WTC11 (cell line): ENCODE measurements around the gene SMOC2. TPM values are rescaled to one million over a fixed set of nuclear protein-coding genes. Genes with fewer than 3 reads are reported as not detected.

Experiments
- ATAC-seq: fragments of 200-7000 bp; cut with Tn5 transposase; 2 replicates; pipeline ENCODE4 v1.10.0; 2021; ENCODE audit warnings: mild to moderate bottlenecking, moderate library complexity
- CTCF ChIA-PET: fragments of 300-600 bp; sonication (Branson Sonifier 250); formaldehyde crosslinking; loops from one replicate; lab custom pipeline; 2021; ENCODE audit warnings: antibody characterized with exemption; lab: Charles Lee
- POLR2A ChIA-PET: fragments of 350-600 bp; sonication (Branson Sonifier 250); formaldehyde crosslinking; loops from one replicate; lab custom pipeline; 2021; ENCODE audit warnings: antibody characterized with exemption; lab: Charles Lee
- DNase-seq: peaks from one replicate; pipeline ENCODE4 v3.0.0; 2021; ENCODE audit warnings: low spot score
- H3K27ac Mint-ChIP-seq: 2 replicates; pipeline ENCODE4 v1.8.0; 2021; ENCODE audit warnings: mixed read lengths
- H3K27me3 Mint-ChIP-seq: 2 replicates; pipeline ENCODE4 v1.8.0; 2021; ENCODE audit warnings: low read depth, mild to moderate bottlenecking, moderate library complexity, mixed read lengths
- H3K36me3 Mint-ChIP-seq: 2 replicates; pipeline ENCODE4 v1.8.0; 2021; ENCODE audit warnings: mixed read lengths
- H3K4me1 Mint-ChIP-seq: 2 replicates; pipeline ENCODE4 v1.8.0; 2022; ENCODE audit warnings: mixed read lengths
- H3K4me3 Mint-ChIP-seq: 2 replicates; pipeline ENCODE4 v1.8.0; 2021; ENCODE audit warnings: mild to moderate bottlenecking, moderate library complexity, mixed read lengths
- H3K9me3 Mint-ChIP-seq: 2 replicates; pipeline ENCODE4 v1.8.0; 2021; ENCODE audit warnings: mixed read lengths
- CBFB ChIP-seq: sonication (generic); formaldehyde crosslinking; IDR thresholded peaks from 2 replicates; pipeline ENCODE4 v1.8.1; 2022; ENCODE audit warnings: mild to moderate bottlenecking, low read depth, missing genetic modification reagents
- FOXJ3 ChIP-seq: sonication (generic); formaldehyde crosslinking; IDR thresholded peaks from 2 replicates; pipeline ENCODE4 v1.9.0; 2021; ENCODE audit warnings: missing genetic modification reagents, mild to moderate bottlenecking, borderline replicate concordance
- KAT7 ChIP-seq: sonication (generic); formaldehyde crosslinking; IDR thresholded peaks from 2 replicates; pipeline ENCODE4 v1.8.1; 2023; ENCODE audit warnings: missing genetic modification reagents, mild to moderate bottlenecking, borderline replicate concordance
- NR1H2 ChIP-seq: sonication (generic); formaldehyde crosslinking; IDR thresholded peaks from 2 replicates; pipeline ENCODE4 v1.9.0; 2021; ENCODE audit warnings: mild to moderate bottlenecking, moderate library complexity, missing genetic modification reagents
- NR3C1 ChIP-seq: sonication (generic); formaldehyde crosslinking; conservative IDR thresholded peaks from 2 replicates; pipeline ENCODE4 v1.8.1; 2023; ENCODE audit warnings: low read depth, mild to moderate bottlenecking, missing genetic modification reagents
- RELA ChIP-seq: sonication (generic); formaldehyde crosslinking; IDR thresholded peaks from 2 replicates; pipeline ENCODE4 v1.8.1; 2022; ENCODE audit warnings: missing genetic modification reagents, mild to moderate bottlenecking, borderline replicate concordance
- TEAD1 ChIP-seq: sonication (generic); formaldehyde crosslinking; IDR thresholded peaks from 2 replicates; pipeline ENCODE4 v1.8.0; 2022; ENCODE audit warnings: mild to moderate bottlenecking, missing genetic modification reagents
- ZNF138 ChIP-seq: sonication (generic); formaldehyde crosslinking; conservative IDR thresholded peaks from 2 replicates; pipeline ENCODE4 v1.8.1; 2022; ENCODE audit warnings: mild to moderate bottlenecking, moderate library complexity, missing genetic modification reagents
- ZNF232 ChIP-seq: sonication (generic); formaldehyde crosslinking; IDR thresholded peaks from 2 replicates; pipeline ENCODE4 v1.8.0; 2022; ENCODE audit warnings: mild to moderate bottlenecking, missing genetic modification reagents
- ZNF317 ChIP-seq: sonication (generic); formaldehyde crosslinking; IDR thresholded peaks from 2 replicates; pipeline ENCODE4 v1.8.1; 2023; ENCODE audit warnings: low read depth, mild to moderate bottlenecking, moderate library complexity, missing genetic modification reagents, borderline replicate concordance
- ZNF423 ChIP-seq: fragments of 250-450 bp; sonication (Bioruptor Pico); IDR thresholded peaks from 2 replicates; pipeline ENCODE4 v2.1.2; 2022; ENCODE audit warnings: mild to moderate bottlenecking, moderate library complexity
- ZNF671 ChIP-seq: fragments of 250-450 bp; sonication (Bioruptor Pico); IDR thresholded peaks from 2 replicates; pipeline ENCODE4 v1.8.0; 2021; ENCODE audit warnings: mild to moderate bottlenecking
- total RNA-seq: library from RNA; stranded (reverse); gene quantifications from 3 replicates; pipeline ENCODE4 v1.2.3, GENCODE V29; 2021
- TF ChIP-seq, protein P1 (sequence below): fragments of 250-450 bp; sonication (Bioruptor Pico); IDR thresholded peaks from 2 replicates; pipeline ENCODE4 v1.9.0; 2021; ENCODE audit warnings: mild to moderate bottlenecking
- TF ChIP-seq, protein P2 (sequence below): sonication (generic); formaldehyde crosslinking; IDR thresholded peaks from 2 replicates; pipeline ENCODE4 v1.8.1; 2023; ENCODE audit warnings: mild to moderate bottlenecking, missing genetic modification reagents, moderate library complexity
- TF ChIP-seq, protein P3 (sequence below): sonication (generic); formaldehyde crosslinking; conservative IDR thresholded peaks from 2 replicates; pipeline ENCODE4 v1.8.1; 2023; ENCODE audit warnings: mild to moderate bottlenecking, low read depth, missing genetic modification reagents, moderate library complexity
- TF ChIP-seq, protein P4 (sequence below): sonication (generic); formaldehyde crosslinking; IDR thresholded peaks from 2 replicates; pipeline ENCODE4 v1.8.0; 2022; ENCODE audit warnings: missing genetic modification reagents
- TF ChIP-seq, protein P5 (sequence below): sonication (generic); formaldehyde crosslinking; IDR thresholded peaks from 2 replicates; pipeline ENCODE4 v1.8.0; 2022; ENCODE audit warnings: mild to moderate bottlenecking, missing genetic modification reagents
- TF ChIP-seq, protein P6 (sequence below): sonication (generic); formaldehyde crosslinking; IDR thresholded peaks from 2 replicates; pipeline ENCODE4 v1.8.1; 2022; ENCODE audit warnings: low read depth, mild to moderate bottlenecking, moderate library complexity, missing genetic modification reagents, borderline replicate concordance
- TF ChIP-seq, protein P7 (sequence below): sonication (generic); formaldehyde crosslinking; IDR thresholded peaks from 2 replicates; pipeline ENCODE4 v1.8.1; 2023; ENCODE audit warnings: mild to moderate bottlenecking, moderate library complexity, missing genetic modification reagents

SMOC2 gene
- total RNA-seq, 1 experiment from 2014 or later, result 3.9 TPM

DNA sequence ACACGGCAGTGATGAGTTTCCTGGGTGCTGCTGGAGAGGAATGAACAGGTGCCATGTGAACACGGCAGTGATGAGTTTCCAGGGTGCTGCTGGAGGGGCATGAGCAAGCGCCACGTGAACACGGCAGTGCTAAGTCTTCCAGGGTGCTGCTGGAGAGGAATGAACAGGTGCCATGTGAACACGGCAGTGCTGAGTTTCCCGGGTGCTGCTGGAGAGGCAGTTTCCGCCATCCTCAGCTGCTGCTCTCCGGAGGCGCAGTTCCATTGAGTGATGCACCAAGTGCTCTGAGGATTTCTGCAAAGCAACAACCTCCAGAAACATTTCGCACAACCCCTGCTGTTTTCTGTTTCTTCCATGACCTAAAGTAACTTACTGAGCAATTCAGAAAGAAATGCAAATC, 155.4 kb downstream of the SMOC2 start:
- ATAC-seq, result no peak
- no peak for DNase-seq

More for the DNA sequence above, 155.4 kb downstream of the SMOC2 start:
- TF ChIP-seq ZNF423 (CRISPR knock-in tag) (no peak), KAT7 (no peak), ZNF232 (CRISPR knock-in tag) (no peak), FOXJ3 (CRISPR knock-in tag) (no peak), CBFB (no peak), TEAD1 (CRISPR knock-in tag) (no peak), NR3C1 (CRISPR knock-in tag) (no peak), ZNF317 (CRISPR knock-in tag) (no peak), ZNF138 (no peak), NR1H2 (CRISPR knock-in tag) (no peak), RELA (no peak), ZNF671 (no peak)
- TF ChIP-seq, protein P1, sequence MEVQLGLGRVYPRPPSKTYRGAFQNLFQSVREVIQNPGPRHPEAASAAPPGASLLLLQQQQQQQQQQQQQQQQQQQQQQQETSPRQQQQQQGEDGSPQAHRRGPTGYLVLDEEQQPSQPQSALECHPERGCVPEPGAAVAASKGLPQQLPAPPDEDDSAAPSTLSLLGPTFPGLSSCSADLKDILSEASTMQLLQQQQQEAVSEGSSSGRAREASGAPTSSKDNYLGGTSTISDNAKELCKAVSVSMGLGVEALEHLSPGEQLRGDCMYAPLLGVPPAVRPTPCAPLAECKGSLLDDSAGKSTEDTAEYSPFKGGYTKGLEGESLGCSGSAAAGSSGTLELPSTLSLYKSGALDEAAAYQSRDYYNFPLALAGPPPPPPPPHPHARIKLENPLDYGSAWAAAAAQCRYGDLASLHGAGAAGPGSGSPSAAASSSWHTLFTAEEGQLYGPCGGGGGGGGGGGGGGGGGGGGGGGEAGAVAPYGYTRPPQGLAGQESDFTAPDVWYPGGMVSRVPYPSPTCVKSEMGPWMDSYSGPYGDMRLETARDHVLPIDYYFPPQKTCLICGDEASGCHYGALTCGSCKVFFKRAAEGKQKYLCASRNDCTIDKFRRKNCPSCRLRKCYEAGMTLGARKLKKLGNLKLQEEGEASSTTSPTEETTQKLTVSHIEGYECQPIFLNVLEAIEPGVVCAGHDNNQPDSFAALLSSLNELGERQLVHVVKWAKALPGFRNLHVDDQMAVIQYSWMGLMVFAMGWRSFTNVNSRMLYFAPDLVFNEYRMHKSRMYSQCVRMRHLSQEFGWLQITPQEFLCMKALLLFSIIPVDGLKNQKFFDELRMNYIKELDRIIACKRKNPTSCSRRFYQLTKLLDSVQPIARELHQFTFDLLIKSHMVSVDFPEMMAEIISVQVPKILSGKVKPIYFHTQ (CRISPR knock-in tag), result no peak
- TF ChIP-seq, protein P2, sequence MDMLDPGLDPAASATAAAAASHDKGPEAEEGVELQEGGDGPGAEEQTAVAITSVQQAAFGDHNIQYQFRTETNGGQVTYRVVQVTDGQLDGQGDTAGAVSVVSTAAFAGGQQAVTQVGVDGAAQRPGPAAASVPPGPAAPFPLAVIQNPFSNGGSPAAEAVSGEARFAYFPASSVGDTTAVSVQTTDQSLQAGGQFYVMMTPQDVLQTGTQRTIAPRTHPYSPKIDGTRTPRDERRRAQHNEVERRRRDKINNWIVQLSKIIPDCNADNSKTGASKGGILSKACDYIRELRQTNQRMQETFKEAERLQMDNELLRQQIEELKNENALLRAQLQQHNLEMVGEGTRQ (CRISPR knock-in tag), result no peak
- TF ChIP-seq, protein P3, sequence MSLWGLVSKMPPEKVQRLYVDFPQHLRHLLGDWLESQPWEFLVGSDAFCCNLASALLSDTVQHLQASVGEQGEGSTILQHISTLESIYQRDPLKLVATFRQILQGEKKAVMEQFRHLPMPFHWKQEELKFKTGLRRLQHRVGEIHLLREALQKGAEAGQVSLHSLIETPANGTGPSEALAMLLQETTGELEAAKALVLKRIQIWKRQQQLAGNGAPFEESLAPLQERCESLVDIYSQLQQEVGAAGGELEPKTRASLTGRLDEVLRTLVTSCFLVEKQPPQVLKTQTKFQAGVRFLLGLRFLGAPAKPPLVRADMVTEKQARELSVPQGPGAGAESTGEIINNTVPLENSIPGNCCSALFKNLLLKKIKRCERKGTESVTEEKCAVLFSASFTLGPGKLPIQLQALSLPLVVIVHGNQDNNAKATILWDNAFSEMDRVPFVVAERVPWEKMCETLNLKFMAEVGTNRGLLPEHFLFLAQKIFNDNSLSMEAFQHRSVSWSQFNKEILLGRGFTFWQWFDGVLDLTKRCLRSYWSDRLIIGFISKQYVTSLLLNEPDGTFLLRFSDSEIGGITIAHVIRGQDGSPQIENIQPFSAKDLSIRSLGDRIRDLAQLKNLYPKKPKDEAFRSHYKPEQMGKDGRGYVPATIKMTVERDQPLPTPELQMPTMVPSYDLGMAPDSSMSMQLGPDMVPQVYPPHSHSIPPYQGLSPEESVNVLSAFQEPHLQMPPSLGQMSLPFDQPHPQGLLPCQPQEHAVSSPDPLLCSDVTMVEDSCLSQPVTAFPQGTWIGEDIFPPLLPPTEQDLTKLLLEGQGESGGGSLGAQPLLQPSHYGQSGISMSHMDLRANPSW (CRISPR knock-in tag), result no peak
- TF ChIP-seq, protein P4, sequence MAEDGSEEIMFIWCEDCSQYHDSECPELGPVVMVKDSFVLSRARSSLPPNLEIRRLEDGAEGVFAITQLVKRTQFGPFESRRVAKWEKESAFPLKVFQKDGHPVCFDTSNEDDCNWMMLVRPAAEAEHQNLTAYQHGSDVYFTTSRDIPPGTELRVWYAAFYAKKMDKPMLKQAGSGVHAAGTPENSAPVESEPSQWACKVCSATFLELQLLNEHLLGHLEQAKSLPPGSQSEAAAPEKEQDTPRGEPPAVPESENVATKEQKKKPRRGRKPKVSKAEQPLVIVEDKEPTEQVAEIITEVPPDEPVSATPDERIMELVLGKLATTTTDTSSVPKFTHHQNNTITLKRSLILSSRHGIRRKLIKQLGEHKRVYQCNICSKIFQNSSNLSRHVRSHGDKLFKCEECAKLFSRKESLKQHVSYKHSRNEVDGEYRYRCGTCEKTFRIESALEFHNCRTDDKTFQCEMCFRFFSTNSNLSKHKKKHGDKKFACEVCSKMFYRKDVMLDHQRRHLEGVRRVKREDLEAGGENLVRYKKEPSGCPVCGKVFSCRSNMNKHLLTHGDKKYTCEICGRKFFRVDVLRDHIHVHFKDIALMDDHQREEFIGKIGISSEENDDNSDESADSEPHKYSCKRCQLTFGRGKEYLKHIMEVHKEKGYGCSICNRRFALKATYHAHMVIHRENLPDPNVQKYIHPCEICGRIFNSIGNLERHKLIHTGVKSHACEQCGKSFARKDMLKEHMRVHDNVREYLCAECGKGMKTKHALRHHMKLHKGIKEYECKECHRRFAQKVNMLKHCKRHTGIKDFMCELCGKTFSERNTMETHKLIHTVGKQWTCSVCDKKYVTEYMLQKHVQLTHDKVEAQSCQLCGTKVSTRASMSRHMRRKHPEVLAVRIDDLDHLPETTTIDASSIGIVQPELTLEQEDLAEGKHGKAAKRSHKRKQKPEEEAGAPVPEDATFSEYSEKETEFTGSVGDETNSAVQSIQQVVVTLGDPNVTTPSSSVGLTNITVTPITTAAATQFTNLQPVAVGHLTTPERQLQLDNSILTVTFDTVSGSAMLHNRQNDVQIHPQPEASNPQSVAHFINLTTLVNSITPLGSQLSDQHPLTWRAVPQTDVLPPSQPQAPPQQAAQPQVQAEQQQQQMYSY (CRISPR knock-in tag), result no peak
- TF ChIP-seq, protein P5, sequence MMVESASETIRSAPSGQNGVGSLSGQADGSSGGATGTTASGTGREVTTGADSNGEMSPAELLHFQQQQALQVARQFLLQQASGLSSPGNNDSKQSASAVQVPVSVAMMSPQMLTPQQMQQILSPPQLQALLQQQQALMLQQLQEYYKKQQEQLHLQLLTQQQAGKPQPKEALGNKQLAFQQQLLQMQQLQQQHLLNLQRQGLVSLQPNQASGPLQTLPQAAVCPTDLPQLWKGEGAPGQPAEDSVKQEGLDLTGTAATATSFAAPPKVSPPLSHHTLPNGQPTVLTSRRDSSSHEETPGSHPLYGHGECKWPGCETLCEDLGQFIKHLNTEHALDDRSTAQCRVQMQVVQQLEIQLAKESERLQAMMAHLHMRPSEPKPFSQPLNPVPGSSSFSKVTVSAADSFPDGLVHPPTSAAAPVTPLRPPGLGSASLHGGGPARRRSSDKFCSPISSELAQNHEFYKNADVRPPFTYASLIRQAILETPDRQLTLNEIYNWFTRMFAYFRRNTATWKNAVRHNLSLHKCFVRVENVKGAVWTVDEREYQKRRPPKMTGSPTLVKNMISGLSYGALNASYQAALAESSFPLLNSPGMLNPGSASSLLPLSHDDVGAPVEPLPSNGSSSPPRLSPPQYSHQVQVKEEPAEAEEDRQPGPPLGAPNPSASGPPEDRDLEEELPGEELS, result no peak
- TF ChIP-seq, protein P6, sequence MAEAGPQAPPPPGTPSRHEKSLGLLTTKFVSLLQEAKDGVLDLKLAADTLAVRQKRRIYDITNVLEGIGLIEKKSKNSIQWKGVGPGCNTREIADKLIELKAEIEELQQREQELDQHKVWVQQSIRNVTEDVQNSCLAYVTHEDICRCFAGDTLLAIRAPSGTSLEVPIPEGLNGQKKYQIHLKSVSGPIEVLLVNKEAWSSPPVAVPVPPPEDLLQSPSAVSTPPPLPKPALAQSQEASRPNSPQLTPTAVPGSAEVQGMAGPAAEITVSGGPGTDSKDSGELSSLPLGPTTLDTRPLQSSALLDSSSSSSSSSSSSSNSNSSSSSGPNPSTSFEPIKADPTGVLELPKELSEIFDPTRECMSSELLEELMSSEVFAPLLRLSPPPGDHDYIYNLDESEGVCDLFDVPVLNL (CRISPR knock-in tag), result no peak
- TF ChIP-seq, protein P7, sequence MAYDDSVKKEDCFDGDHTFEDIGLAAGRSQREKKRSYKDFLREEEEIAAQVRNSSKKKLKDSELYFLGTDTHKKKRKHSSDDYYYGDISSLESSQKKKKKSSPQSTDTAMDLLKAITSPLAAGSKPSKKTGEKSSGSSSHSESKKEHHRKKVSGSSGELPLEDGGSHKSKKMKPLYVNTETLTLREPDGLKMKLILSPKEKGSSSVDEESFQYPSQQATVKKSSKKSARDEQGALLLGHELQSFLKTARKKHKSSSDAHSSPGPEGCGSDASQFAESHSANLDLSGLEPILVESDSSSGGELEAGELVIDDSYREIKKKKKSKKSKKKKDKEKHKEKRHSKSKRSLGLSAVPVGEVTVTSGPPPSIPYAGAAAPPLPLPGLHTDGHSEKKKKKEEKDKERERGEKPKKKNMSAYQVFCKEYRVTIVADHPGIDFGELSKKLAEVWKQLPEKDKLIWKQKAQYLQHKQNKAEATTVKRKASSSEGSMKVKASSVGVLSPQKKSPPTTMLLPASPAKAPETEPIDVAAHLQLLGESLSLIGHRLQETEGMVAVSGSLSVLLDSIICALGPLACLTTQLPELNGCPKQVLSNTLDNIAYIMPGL (CRISPR knock-in tag), result no peak
- no peaks in the 10 kb centered on the region for H3K36me3 Mint-ChIP-seq
- POLR2A ChIA-PET, result no interaction called here
- H3K4me1 Mint-ChIP-seq, result peaks cover 7% of the 10 kb centered on the region; the same call in 1 of the 2 replicates
- no peaks in the 10 kb centered on the region for H3K27me3 Mint-ChIP-seq
- H3K9me3 Mint-ChIP-seq, result 0 out of 2 replicates have a peak, but pooled peaks cover 4% of the 10 kb centered on the region
- no peak overlapping the region for H3K4me3 Mint-ChIP-seq
- no peak overlapping the region for H3K27ac Mint-ChIP-seq
- CTCF ChIA-PET, result interaction anchor here (1.0 kb wide), 1 partner anchor 145 kb away, joined by 3 read pairs; no protein-coding TSS in a partner anchor
